B cell (primary cell): Measurements from ENCODE around the gene KIF26B. TPM values are rescaled to one million over a fixed set of nuclear protein-coding genes. Genes with fewer than 3 reads are reported as not detected.

Source experiments
- ATAC-seq: fragments of 200-7000 bp; cut with Tn5 transposase; one replicate; pipeline ENCODE4 v1.10.0; 2021; ENCODE audit warnings: low read depth, mild to moderate bottlenecking, moderate number of reproducible peaks, moderate library complexity
- CTCF ChIA-PET: fragments of 350-600 bp; sonication (Branson Sonifier 250); formaldehyde crosslinking; loops from one replicate; lab custom pipeline; 2021; ENCODE audit warnings: antibody characterized with exemption, inconsistent platforms; lab: Charles Lee
- POLR2A ChIA-PET: fragments of 350-600 bp; sonication (Branson Sonifier 250); formaldehyde crosslinking; loops from one replicate; lab custom pipeline; 2021; ENCODE audit warnings: antibody characterized with exemption; lab: Charles Lee
- DNase-seq: peaks from one replicate; pipeline ENCODE4 v3.0.0; 2013
- H2AFZ ChIP-seq: 2 replicates; pipeline ENCODE4 v1.6.1; 2012; ENCODE audit warnings: mild to moderate bottlenecking, low read depth, low read length; ENCODE audit not compliant: insufficient read depth, poor library complexity, severe bottlenecking
- H3K27ac ChIP-seq, 2 donors: 1 replicate in 1 of 2; 2 replicates in 1 of 2; pipeline ENCODE4 v1.5.1; 2012 to 2013; ENCODE audit warnings: low read length in 2 of 2, mild to moderate bottlenecking in 2 of 2, moderate library complexity in 1 of 2
- H3K27me3 ChIP-seq, 4 experiments: fragments of 200-600 bp in 1 of 4; sonication (generic) in 1 of 4; replicated peaks in 1 of 4; 1 replicate in 2 of 4; 2 replicates in 2 of 4; pipeline versions ENCODE4 v1.6.1 to v1.7.0; 2013 to 2016; ENCODE audit warnings: low read length in 3 of 4, mild to moderate bottlenecking in 2 of 4, mixed read lengths in 1 of 4, moderate library complexity in 1 of 4; ENCODE audit not compliant: insufficient read depth in 4 of 4, control insufficient read depth in 3 of 4; ENCODE audit errors: control extremely low read depth in 1 of 4
- H3K36me3 ChIP-seq, 2 experiments: replicated peaks in 1 of 2; 1 replicate in 1 of 2; 2 replicates in 1 of 2; pipeline versions ENCODE4 v1.6.1 to v1.7.1; 2013; ENCODE audit warnings: low read length in 1 of 2; ENCODE audit not compliant: insufficient read depth in 2 of 2, control insufficient read depth in 1 of 2; ENCODE audit errors: control extremely low read depth in 1 of 2, extremely low read depth in 1 of 2
- H3K4me1 ChIP-seq, 2 donors: fragments of 200-600 bp in 1 of 2; sonication (generic) in 1 of 2; 1 replicate in 1 of 2; 2 replicates in 1 of 2; pipeline versions ENCODE4 v1.5.1 to v1.6.1; 2013 to 2017; ENCODE audit warnings: low read length in 2 of 2; ENCODE audit not compliant: control insufficient read depth in 2 of 2, insufficient read depth in 2 of 2
- H3K4me2 ChIP-seq: replicated peaks from 2 replicates; pipeline ENCODE3; 2012; ENCODE audit warnings: mild to moderate bottlenecking, low read depth, low read length; ENCODE audit not compliant: poor library complexity, severe bottlenecking
- H3K4me3 ChIP-seq, 5 experiments: fragments of 200-600 bp in 1 of 5; sonication (generic) in 1 of 5; 1 replicate in 3 of 5; 2 replicates in 2 of 5; pipeline versions ENCODE4 v1.5.1 to v1.7.0; 2011 to 2016; ENCODE audit warnings: low read length in 4 of 5, mild to moderate bottlenecking in 4 of 5, low read depth in 2 of 5, control low read depth in 1 of 5, moderate library complexity in 1 of 5; ENCODE audit not compliant: insufficient read depth in 1 of 5; ENCODE audit errors: control extremely low read depth in 1 of 5, extremely low read depth in 1 of 5
- H3K79me2 ChIP-seq: fragments of 200-600 bp; sonication (generic); one replicate; pipeline ENCODE4 v1.6.0; 2016; ENCODE audit warnings: low read length; ENCODE audit not compliant: control insufficient read depth, insufficient read depth
- H3K9ac ChIP-seq: fragments of 200-600 bp; sonication (generic); 2 replicates; pipeline ENCODE4 v1.6.1; 2017; ENCODE audit warnings: mild to moderate bottlenecking, low read length, moderate library complexity
- H3K9me3 ChIP-seq, 3 donors: one replicate each; pipeline versions ENCODE4 v1.6.1 to v1.7.1; 2013; ENCODE audit warnings: low read length in 2 of 3; ENCODE audit not compliant: control insufficient read depth in 2 of 3, insufficient read depth in 1 of 3; ENCODE audit errors: control extremely low read depth in 1 of 3
- H4K20me1 ChIP-seq: 2 replicates; pipeline ENCODE4 v1.6.0; 2012; ENCODE audit warnings: mild to moderate bottlenecking, low read length; ENCODE audit not compliant: insufficient read depth, control insufficient read depth, poor library complexity, severe bottlenecking
- H3K27ac Mint-ChIP-seq: one replicate; pipeline ENCODE4 v1.8.0; 2021; ENCODE audit warnings: mixed read lengths
- H3K27me3 Mint-ChIP-seq: one replicate; pipeline ENCODE4 v1.8.0; 2021; ENCODE audit warnings: mixed read lengths
- H3K4me1 Mint-ChIP-seq: one replicate; pipeline ENCODE4 v1.8.0; 2021; ENCODE audit warnings: mixed read lengths
- H3K4me3 Mint-ChIP-seq: one replicate; pipeline ENCODE4 v1.8.0; 2021; ENCODE audit warnings: mixed read lengths
- H3K9me3 Mint-ChIP-seq: one replicate; pipeline ENCODE4 v1.8.0; 2022; ENCODE audit warnings: mixed read lengths; ENCODE audit not compliant: insufficient read depth
- EZH2 ChIP-seq: IDR thresholded peaks from 2 replicates; pipeline ENCODE4 v1.6.1; 2012; ENCODE audit warnings: borderline replicate concordance, low read depth, mild to moderate bottlenecking, moderate library complexity, low read length; ENCODE audit not compliant: insufficient read depth, poor library complexity, severe bottlenecking
- WGBS: methylation state at CpG from one replicate; pipeline ENCODE4 v1.1.5; 2013; ENCODE audit warnings: missing lambda C conversion rate; ENCODE audit not compliant: insufficient coverage; 5-methylcytosine and 5-hydroxymethylcytosine counted together
- intact Hi-C: fragments of 100-400 bp; cut with micrococcal nuclease; formaldehyde crosslinking; loops from one replicate; pipeline ENCODE4 v1.10.0; 2022
- polyA plus RNA-seq: library from polyadenylated mRNA; depleted of rRNA; stranded (reverse); fragments of >200 nt; gene quantifications from 2 replicates; pipeline ENCODE4 v1.2.3, GENCODE V29; 2012
- total RNA-seq, 2 donors: library from RNA; stranded (reverse); fragments of 120-200 nt in 1 of 2; gene quantifications; 1 replicate in 1 of 2; 2 replicates in 1 of 2; pipeline versions ENCODE4 v1.2.3 to v1.2.4, GENCODE V29; 2013 to 2022
- TF ChIP-seq, protein P1 (sequence below): fragments of 200-600 bp; IDR thresholded peaks from one replicate; pipeline ENCODE4 v1.8.0; 2022; ENCODE audit warnings: antibody characterized with exemption, mild to moderate bottlenecking

KIF26B gene
- total and polyA plus RNA-seq, 2 donors (not counting 1 experiment from before 2014, with no cell fraction given) = 0.62 TPM; not detected in 1

DNA sequence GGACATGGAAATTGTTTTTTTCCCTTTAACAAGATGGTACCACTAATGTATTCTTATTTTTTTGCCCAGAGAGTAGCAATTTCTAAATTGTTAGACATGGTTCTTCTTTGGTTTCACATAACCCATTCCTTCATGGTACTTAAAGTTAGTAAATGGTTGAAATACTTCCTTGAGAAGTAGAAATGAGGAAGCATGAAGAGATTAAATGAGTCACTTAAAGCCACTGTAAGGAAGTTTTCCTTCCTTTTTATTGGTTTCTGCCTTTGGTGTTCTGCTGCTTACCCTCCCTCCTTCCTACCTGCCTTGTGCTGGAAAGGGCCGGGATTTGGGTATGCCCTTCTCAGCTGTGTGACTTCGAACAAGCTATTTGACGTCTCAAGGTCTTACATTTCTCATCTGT is 101.0 kb downstream of the KIF26B start:
- ATAC-seq = no peak
- no peaks in the 10 kb centered on the region for H3K27me3 ChIP-seq

DNA sequence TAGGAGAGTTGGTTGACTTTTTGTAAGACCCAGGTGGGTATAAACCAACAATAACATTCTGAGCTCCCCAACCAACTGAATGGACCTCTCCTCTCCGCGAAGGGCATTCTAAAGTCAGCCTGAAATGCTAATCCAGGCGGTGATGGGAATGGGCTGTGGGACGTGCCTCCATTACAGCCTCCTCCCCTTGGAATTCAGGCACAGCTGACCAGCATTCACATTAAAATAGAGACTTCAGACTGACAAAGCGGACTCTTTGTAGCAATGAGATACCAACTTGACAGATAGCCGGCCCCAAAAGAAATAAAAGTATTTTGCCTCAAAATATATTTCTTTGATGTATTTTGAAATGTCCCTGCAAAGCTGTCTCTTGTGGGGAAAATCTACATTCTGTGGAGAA is 101.7 kb downstream of the KIF26B start:
- Mint-ChIP-seq H3K4me3 (no peak overlapping the region), H3K4me1 (no peaks in the 10 kb centered on the region), H3K27ac (no peak overlapping the region), H3K27me3 (peaks cover 17% of the 10 kb centered on the region), H3K9me3 (peaks cover 3% of the 10 kb centered on the region)
- no peaks in the 10 kb centered on the region for H3K36me3 ChIP-seq
- H3K27ac ChIP-seq = no peak overlapping the region
- H4K20me1 ChIP-seq = no peaks in the 10 kb centered on the region
- H3K4me1 ChIP-seq = no peaks in the 10 kb centered on the region
- H3K27me3 ChIP-seq = no peaks in the 10 kb centered on the region
- H3K79me2 ChIP-seq = no peaks in the 10 kb centered on the region
- POLR2A ChIA-PET = no interaction called here
- H2AFZ ChIP-seq = no peak overlapping the region
- peaks cover 0 to 4% (median 1%) of the 10 kb centered on the region in 3 donors for H3K9me3 ChIP-seq
- WGBS = 86% methylated on average over 4 of the region's 6 CpGs
- H3K4me2 ChIP-seq = no peak overlapping the region
- DNase-seq (no peak), ATAC-seq (no peak)
- no peak overlapping the region for H3K9ac ChIP-seq
- H3K4me3 ChIP-seq = no peak overlapping the region
- CTCF ChIA-PET = no interaction called here
- intact Hi-C loops = no loop called here
- no peak for TF ChIP-seq EZH2
- TF ChIP-seq, protein P1, sequence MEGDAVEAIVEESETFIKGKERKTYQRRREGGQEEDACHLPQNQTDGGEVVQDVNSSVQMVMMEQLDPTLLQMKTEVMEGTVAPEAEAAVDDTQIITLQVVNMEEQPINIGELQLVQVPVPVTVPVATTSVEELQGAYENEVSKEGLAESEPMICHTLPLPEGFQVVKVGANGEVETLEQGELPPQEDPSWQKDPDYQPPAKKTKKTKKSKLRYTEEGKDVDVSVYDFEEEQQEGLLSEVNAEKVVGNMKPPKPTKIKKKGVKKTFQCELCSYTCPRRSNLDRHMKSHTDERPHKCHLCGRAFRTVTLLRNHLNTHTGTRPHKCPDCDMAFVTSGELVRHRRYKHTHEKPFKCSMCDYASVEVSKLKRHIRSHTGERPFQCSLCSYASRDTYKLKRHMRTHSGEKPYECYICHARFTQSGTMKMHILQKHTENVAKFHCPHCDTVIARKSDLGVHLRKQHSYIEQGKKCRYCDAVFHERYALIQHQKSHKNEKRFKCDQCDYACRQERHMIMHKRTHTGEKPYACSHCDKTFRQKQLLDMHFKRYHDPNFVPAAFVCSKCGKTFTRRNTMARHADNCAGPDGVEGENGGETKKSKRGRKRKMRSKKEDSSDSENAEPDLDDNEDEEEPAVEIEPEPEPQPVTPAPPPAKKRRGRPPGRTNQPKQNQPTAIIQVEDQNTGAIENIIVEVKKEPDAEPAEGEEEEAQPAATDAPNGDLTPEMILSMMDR = no peak

More for the DNA sequence above, 101.0 kb downstream of the KIF26B start:
- Histone ChIP-seq H3K4me1 (no peaks in the 10 kb centered on the region), H3K79me2 (no peaks in the 10 kb centered on the region), H2AFZ (no peak overlapping the region), H4K20me1 (no peaks in the 10 kb centered on the region), H3K4me3 (no peak overlapping the region), H3K9me3 (peaks cover 0 to 4% (median 1%) of the 10 kb centered on the region in 3 donors), H3K4me2 (no peak overlapping the region), H3K36me3 (no peaks in the 10 kb centered on the region), H3K9ac (no peak overlapping the region), H3K27ac (no peak overlapping the region)
- H3K9me3 Mint-ChIP-seq = peaks cover 3% of the 10 kb centered on the region
- H3K4me3 Mint-ChIP-seq = no peak overlapping the region
- intact Hi-C loops = no loop called here
- ChIA-PET CTCF (no interaction called here), POLR2A (no interaction called here)
- no peaks in the 10 kb centered on the region for H3K4me1 Mint-ChIP-seq
- TF ChIP-seq EZH2 = no peak
- TF ChIP-seq, protein P1 = no peak
- H3K27ac Mint-ChIP-seq = no peak overlapping the region
- WGBS = 78% methylated on average over 3 of the region's 3 CpGs
- peaks cover 17% of the 10 kb centered on the region for H3K27me3 Mint-ChIP-seq
- DNase-seq = no peak
